ENCODE data around the gene ELP5.
A peak's percentile ranks its signal among the peaks of the same experiment; 100 is the strongest.

The ELP5 gene

DNA sequence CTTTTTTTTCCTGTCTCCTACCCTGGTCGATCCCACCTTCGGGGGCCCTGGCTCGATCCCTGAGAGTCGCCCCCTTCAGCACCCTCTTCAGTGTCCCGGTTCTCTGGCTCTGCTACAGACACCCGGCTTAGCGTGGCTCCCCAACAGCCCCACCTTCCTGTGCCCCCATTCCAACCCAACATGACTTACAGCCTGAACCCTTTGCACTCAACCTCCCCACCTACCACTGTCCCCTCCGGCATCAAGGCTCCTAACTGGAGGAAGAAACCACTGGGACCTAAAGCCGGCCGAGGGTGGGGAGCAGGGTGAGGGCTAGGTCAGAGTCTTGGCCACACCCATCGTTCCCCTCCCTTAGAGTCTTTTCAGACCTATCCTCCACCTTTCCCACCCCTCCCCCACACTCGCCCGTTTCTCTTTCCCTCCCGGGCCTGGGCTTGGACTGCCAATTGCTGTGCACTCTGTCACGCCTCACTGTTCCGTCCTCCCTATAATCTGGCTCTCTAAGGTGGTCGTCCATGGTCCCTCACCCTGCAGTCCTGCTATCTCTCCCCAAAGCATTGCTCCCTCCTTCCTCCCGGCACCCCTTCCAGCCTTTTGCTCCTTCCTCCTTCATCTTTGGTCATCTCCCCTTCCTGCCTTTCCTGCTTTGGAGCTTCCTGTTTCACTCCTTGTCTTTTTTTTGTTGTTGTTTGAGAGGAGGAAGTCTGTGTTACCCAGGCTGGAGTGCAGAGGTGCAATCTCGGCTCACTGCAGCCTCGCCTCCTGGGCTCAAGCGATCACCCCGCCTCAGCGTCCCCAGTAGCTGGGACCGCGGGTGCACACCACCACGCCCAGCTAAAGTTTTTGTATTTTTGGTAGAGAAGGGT is 11.2 kb downstream of the ELP5 start:
- H3K4me1 ChIP-seq (ENCODE audit: control insufficient read depth, insufficient read depth, low read length): peaks cover 12% of the 10 kb centered on the region
- H3K9me3 ChIP-seq (ENCODE audit: control insufficient read depth, insufficient read depth, low read length): no peaks in the 10 kb centered on the region
- no peaks in the 10 kb centered on the region for H3K27me3 ChIP-seq (ENCODE audit: control insufficient read depth, insufficient read depth, low read length)
- H3K36me3 ChIP-seq (ENCODE audit: control insufficient read depth, insufficient read depth, low read length): peaks cover 16% of the 10 kb centered on the region
- H3K4me3 ChIP-seq (ENCODE audit: low read depth, low read length): peak overlapping the region; percentile 98
- H3K9ac ChIP-seq (ENCODE audit: low read depth, low read length): peak overlapping the region; percentile 85

DNA sequence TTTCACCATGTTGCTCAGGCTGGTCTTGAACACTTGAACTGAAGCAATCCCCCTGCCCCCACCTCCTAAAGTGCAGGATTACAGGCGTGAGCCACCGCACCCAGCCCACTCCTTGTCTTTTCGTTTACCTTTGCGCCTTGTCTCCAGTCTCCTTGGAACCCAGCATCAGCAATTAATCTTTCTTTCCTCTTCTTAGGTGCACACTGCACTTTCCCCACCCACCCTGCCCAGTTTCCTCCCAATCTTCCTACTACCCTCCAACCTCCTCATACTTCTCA is 11.7 kb downstream of the ELP5 start:
- H3K27me3 ChIP-seq (ENCODE audit: control insufficient read depth, insufficient read depth, low read length): no peaks in the 10 kb centered on the region
- peak overlapping the region; percentile 85 for H3K9ac ChIP-seq (ENCODE audit: low read depth, low read length)
- H3K4me1 ChIP-seq (ENCODE audit: control insufficient read depth, insufficient read depth, low read length): peaks cover 12% of the 10 kb centered on the region
- peaks cover 14% of the 10 kb centered on the region for H3K36me3 ChIP-seq (ENCODE audit: control insufficient read depth, insufficient read depth, low read length)
- no peaks in the 10 kb centered on the region for H3K9me3 ChIP-seq (ENCODE audit: control insufficient read depth, insufficient read depth, low read length)
- H3K4me3 ChIP-seq (ENCODE audit: low read depth, low read length): peak overlapping the region; percentile 98

DNA sequence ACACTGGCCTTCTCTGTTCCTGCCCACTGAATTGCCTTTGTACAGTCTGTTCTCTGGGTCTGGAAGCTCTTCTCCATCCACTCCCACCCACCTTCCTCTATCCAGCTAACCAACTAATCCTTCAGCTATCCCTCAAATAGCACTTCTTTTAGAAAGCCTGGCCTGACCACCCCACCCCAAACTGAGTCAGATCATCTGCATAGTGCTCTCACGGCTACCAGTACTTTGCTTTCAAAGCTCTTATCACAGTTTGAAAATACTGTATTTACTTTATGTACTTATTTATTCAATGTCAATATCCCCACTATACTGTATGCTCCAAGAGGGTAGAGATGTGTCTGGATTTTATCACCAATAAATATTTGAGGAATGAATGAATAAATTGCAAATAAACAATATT is 14.8 kb downstream of the ELP5 start:
- Histone ChIP-seq H3K4me3 (ENCODE audit: low read depth, low read length) (no peak overlapping the region), H3K27me3 (ENCODE audit: control insufficient read depth, insufficient read depth, low read length) (no peaks in the 10 kb centered on the region), H3K9ac (ENCODE audit: low read depth, low read length) (no peak overlapping the region), H3K36me3 (ENCODE audit: control insufficient read depth, insufficient read depth, low read length) (no peaks in the 10 kb centered on the region), H3K4me1 (ENCODE audit: control insufficient read depth, insufficient read depth, low read length) (peaks cover 9% of the 10 kb centered on the region), H3K9me3 (ENCODE audit: control insufficient read depth, insufficient read depth, low read length) (no peaks in the 10 kb centered on the region)

DNA sequence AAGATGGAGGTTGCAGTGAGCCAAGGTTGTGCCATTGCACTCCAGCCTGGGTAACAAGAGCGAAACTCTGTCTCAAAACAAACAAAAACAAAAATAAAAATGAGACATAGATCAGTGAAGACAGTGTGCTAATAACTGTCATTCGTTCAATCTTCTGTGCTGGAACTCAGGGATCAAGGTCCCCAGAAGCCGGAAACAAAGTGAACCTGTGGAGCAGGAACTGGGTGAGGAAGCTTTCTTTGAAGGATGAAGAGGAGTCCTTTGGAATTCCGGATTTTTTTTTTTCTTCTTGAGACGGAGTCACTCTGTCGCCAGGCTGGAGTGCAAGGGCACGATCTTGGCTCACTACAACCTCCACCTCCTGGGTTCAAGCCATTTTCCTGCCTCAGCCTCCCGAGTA is 27.4 kb downstream of the ELP5 start:
- H3K9me3 ChIP-seq (ENCODE audit: control insufficient read depth, insufficient read depth, low read length): no peaks in the 10 kb centered on the region
- peaks cover 12% of the 10 kb centered on the region for H3K36me3 ChIP-seq (ENCODE audit: control insufficient read depth, insufficient read depth, low read length)
- H3K27me3 ChIP-seq (ENCODE audit: control insufficient read depth, insufficient read depth, low read length): peaks cover 5% of the 10 kb centered on the region
- H3K4me1 ChIP-seq (ENCODE audit: control insufficient read depth, insufficient read depth, low read length): peaks cover 6% of the 10 kb centered on the region
- H3K9ac ChIP-seq (ENCODE audit: low read depth, low read length): no peak overlapping the region
- H3K4me3 ChIP-seq (ENCODE audit: low read depth, low read length): no peak overlapping the region

DNA sequence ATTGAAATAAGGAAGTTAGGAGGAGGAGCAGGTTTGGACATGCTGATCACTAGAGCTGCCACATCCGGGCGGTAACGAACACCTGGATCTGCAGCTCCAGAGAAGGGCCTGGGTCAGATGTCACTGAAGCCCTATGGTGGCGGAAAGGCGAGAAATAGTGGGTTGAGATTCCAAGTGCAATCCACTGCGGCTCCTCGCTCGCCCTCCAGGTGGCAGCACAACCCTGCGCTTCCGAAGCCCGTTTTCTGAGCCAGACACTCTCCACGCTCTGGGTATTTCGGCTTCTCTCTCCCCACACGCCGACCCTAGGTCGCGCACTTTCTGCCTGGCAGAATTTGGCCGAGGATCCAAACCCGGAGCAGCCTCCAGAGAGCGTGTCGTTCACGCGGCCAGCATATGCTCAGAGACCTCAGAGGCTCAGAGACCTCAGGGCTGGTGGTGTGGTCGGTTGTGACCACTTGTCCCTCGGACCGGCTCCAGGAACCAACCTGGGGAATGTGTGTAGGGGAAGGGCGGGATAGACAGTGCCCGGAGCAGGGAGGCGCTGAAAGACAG is 28.6 kb downstream of the ELP5 start:
- Histone ChIP-seq H3K9me3 (ENCODE audit: control insufficient read depth, insufficient read depth, low read length) (no peaks in the 10 kb centered on the region), H3K27me3 (ENCODE audit: control insufficient read depth, insufficient read depth, low read length) (peaks cover 5% of the 10 kb centered on the region), H3K4me1 (ENCODE audit: control insufficient read depth, insufficient read depth, low read length) (peaks cover 6% of the 10 kb centered on the region), H3K9ac (ENCODE audit: low read depth, low read length) (peak overlapping the region; percentile 14), H3K36me3 (ENCODE audit: control insufficient read depth, insufficient read depth, low read length) (peaks cover 23% of the 10 kb centered on the region), H3K4me3 (ENCODE audit: low read depth, low read length) (peak overlapping the region; percentile 50)

DNA sequence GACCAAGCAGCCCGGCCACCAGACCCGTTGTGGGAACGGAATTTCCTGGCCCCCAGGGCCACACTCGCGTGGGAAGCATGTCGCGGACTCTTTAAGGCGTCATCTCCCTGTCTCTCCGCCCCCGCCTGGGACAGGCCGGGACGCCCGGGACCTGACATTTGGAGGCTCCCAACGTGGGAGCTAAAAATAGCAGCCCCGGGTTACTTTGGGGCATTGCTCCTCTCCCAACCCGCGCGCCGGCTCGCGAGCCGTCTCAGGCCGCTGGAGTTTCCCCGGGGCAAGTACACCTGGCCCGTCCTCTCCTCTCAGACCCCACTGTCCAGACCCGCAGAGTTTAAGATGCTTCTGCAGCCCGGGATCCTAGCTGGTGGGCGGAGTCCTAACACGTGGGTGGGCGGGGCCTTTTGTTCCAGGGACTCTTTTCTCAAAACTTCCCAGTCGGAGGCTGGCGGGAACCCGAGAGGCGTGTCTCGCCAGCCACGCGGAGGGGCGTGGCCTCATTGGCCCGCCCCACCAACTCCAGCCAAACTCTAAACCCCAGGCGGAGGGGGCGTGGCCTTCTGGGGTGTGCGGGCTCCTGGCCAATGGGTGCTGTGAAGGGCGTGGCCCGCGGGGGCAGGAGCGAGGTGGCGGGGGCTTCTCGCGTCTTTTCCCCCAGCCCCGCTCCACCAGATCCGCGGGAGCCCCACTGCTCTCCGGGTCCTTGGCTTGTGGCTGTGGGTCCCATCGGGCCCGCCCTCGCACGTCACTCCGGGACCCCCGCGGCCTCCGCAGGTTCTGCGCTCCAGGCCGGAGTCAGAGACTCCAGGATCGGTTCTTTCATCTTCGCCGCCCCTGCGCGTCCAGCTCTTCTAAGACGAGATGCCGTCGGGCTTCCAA is 29.3 kb downstream of the ELP5 start, which contains the start of gene SLC2A4:
Gene SLC2A4 (plus strand): TSS at position 645 of the 879 bp plus-strand sequence. CDS start 217 bp downstream, at position 862.
- Histone ChIP-seq H3K4me3 (ENCODE audit: low read depth, low read length) (peak within 1 kb of the TSS; percentile 84), H3K9me3 (ENCODE audit: control insufficient read depth, insufficient read depth, low read length) (no peaks in the 10 kb centered on the region), H3K36me3 (ENCODE audit: control insufficient read depth, insufficient read depth, low read length) (peaks cover 28% of the 10 kb centered on the region), H3K9ac (ENCODE audit: low read depth, low read length) (peak within 1 kb of the TSS; percentile 60), H3K4me1 (ENCODE audit: control insufficient read depth, insufficient read depth, low read length) (peaks cover 6% of the 10 kb centered on the region), H3K27me3 (ENCODE audit: control insufficient read depth, insufficient read depth, low read length) (peaks cover 5% of the 10 kb centered on the region)

DNA sequence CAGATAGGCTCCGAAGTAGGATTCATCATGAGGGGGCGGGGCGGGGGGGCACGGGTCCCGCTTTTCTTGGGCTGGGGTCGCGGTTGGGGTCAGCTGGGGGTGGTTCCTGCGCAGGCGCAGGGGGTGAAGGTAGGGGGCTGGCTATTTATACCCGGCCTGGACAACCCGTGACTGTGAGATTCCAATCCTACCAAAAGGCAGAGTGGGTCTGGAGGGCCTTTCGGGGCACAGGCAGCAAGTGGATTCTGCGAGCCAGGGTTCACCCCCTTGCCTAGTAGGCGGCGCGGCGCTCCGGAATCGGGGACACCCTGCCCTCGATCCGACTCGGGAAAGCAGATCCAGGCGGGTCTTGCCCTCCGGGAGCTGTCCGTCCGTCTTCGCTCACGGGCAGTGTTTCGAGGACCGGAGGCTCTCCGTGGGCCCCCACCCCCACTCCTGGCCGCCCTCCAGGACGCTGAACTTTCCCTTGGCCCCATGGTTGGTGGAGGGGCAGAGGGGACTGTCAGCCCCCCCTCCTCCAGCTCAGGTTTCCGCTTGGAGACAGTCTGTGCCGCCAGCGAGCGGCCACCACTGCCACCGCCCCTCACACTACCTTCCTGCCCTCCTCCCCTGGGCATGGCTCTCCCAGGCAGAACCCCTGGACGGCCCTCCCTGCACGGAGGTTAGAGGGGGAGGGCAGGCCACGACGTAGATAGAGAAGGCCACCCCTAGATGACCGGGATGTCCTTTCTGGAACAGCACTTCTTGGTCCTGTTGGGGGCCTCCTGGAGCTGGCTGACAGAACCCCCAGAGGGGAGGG is 30.1 kb downstream of the ELP5 start:
- H3K36me3 ChIP-seq (ENCODE audit: control insufficient read depth, insufficient read depth, low read length): peaks cover 33% of the 10 kb centered on the region
- peaks cover 6% of the 10 kb centered on the region for H3K4me1 ChIP-seq (ENCODE audit: control insufficient read depth, insufficient read depth, low read length)
- peaks cover 5% of the 10 kb centered on the region for H3K27me3 ChIP-seq (ENCODE audit: control insufficient read depth, insufficient read depth, low read length)
- H3K9me3 ChIP-seq (ENCODE audit: control insufficient read depth, insufficient read depth, low read length): no peaks in the 10 kb centered on the region
- H3K4me3 ChIP-seq (ENCODE audit: low read depth, low read length): peak overlapping the region; percentile 84
- H3K9ac ChIP-seq (ENCODE audit: low read depth, low read length): peak overlapping the region; percentile 60

DNA sequence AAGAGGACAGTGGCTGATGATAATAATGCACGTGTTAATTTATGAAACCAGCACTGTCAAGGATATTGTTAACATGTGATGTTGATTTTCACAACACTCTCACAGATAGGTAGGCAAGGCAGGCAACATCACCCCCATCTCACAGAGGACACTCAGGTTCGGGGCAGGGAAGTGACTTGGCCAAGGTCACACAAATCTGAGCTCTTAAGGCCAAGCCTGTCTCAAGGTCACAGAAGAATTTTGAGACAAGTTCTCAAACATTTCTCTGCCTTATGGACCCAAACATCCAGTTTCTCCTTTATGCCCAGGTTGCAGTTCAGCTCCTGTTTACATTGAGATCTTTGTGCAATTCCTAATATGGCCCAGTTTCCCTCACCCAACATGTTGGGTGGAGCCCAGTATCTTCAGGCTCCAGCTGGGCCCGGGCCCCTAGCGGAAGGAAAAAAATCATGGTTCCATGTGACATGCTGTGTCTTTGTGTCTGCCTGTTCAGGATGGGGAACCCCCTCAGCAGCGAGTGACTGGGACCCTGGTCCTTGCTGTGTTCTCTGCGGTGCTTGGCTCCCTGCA is 30.8 kb downstream of the ELP5 start:
- H3K4me1 ChIP-seq (ENCODE audit: control insufficient read depth, insufficient read depth, low read length): peaks cover 6% of the 10 kb centered on the region
- peak overlapping the region; percentile 47 for H3K9ac ChIP-seq (ENCODE audit: low read depth, low read length)
- H3K4me3 ChIP-seq (ENCODE audit: low read depth, low read length): peak overlapping the region; percentile 84
- peaks cover 36% of the 10 kb centered on the region for H3K36me3 ChIP-seq (ENCODE audit: control insufficient read depth, insufficient read depth, low read length)
- H3K9me3 ChIP-seq (ENCODE audit: control insufficient read depth, insufficient read depth, low read length): no peaks in the 10 kb centered on the region
- H3K27me3 ChIP-seq (ENCODE audit: control insufficient read depth, insufficient read depth, low read length): peaks cover 5% of the 10 kb centered on the region

DNA sequence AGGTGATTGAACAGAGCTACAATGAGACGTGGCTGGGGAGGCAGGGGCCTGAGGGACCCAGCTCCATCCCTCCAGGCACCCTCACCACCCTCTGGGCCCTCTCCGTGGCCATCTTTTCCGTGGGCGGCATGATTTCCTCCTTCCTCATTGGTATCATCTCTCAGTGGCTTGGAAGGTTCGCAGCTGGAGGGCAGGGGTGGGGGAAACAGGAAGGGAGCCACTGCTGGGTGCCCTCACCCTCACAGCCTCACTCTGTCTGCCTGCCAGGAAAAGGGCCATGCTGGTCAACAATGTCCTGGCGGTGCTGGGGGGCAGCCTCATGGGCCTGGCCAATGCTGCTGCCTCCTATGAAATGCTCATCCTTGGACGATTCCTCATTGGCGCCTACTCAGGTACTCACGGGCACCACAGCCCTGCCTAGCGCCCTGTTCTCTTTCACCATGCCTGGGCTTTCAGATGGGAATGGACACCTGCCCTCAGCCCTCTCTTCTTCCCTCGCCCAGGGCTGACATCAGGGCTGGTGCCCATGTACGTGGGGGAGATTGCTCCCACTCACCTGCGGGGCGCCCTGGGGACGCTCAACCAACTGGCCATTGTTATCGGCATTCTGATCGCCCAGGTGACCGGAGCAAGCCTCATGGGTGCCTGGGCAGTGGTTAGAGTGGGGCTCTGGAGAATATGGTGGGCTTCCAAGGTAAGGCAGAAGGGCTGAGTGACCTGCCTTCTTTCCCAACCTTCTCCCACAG is 31.6 kb downstream of the ELP5 start:
- Histone ChIP-seq H3K27me3 (ENCODE audit: control insufficient read depth, insufficient read depth, low read length) (peaks cover 5% of the 10 kb centered on the region), H3K36me3 (ENCODE audit: control insufficient read depth, insufficient read depth, low read length) (peaks cover 36% of the 10 kb centered on the region), H3K9ac (ENCODE audit: low read depth, low read length) (no peak overlapping the region), H3K4me3 (ENCODE audit: low read depth, low read length) (no peak overlapping the region), H3K4me1 (ENCODE audit: control insufficient read depth, insufficient read depth, low read length) (peaks cover 6% of the 10 kb centered on the region), H3K9me3 (ENCODE audit: control insufficient read depth, insufficient read depth, low read length) (no peaks in the 10 kb centered on the region)

DNA sequence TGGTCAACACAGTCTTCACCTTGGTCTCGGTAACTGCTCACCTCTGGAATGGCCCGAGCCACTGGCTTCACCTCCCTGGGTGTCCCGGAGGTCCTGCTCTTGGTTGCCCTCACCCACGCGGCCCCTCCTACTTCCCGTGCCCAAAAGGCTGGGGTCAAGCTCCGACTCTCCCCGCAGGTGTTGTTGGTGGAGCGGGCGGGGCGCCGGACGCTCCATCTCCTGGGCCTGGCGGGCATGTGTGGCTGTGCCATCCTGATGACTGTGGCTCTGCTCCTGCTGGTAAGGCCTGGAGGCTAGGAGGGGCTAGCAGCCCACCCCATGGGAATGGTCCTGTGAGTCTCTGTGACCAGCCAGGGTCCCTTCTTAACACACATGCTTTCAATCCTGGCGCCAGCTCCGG is 32.9 kb downstream of the ELP5 start:
- H3K4me3 ChIP-seq (ENCODE audit: low read depth, low read length): no peak overlapping the region
- H3K36me3 ChIP-seq (ENCODE audit: control insufficient read depth, insufficient read depth, low read length): peaks cover 36% of the 10 kb centered on the region
- H3K9ac ChIP-seq (ENCODE audit: low read depth, low read length): no peak overlapping the region
- H3K27me3 ChIP-seq (ENCODE audit: control insufficient read depth, insufficient read depth, low read length): peaks cover 5% of the 10 kb centered on the region
- peaks cover 5% of the 10 kb centered on the region for H3K4me1 ChIP-seq (ENCODE audit: control insufficient read depth, insufficient read depth, low read length)
- H3K9me3 ChIP-seq (ENCODE audit: control insufficient read depth, insufficient read depth, low read length): no peaks in the 10 kb centered on the region

All from iPS-15b (cell line).